ENCODE measurements around the gene PARD6G.
"Not testable (repeated sequence)": the region's sequence is repeated elsewhere in the genome, so short reads cannot be mapped to it uniquely, and the experiment has no call there.

PARD6G gene

DNA sequence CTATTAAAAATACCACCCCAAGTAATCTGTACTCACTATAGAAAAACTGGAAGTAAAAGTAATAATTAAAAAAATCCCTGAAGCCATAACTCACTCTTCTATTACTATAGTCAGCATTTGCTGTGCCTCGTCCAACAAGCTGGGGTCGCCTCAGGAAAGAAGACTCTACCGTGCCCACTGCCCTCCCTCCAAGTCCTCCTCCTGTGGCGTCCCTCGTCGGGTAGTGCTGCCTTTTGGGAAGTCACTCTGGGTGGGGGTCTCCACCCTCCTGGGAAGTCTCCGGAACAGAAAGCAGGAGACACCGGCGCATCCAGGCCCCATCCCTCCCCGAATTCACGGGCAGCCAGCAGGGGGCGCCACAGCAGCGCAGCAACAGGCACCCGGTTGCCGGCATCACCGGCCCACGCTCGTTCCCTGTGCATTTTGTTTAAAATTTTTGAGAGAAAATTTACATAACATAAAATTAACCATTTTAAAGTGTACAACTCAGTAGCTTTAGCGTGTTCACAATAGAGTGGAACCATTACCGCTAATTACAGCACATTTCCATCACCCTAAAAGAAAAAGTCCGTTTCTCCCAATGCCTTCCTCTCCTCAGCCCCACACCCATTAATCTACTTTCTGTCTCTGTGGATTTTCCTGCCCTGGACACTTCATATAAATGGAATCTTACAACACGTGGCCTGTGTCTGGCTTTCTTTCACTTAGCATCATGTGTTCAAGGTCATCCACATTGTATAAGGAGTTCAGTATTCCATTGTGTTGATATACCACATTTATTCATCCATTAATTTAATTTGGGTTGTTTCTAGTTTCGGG lies 76.1 kb downstream of the PARD6G start:
- DNase-seq (ENCODE audit: low read depth, low spot score), result no peak

DNA sequence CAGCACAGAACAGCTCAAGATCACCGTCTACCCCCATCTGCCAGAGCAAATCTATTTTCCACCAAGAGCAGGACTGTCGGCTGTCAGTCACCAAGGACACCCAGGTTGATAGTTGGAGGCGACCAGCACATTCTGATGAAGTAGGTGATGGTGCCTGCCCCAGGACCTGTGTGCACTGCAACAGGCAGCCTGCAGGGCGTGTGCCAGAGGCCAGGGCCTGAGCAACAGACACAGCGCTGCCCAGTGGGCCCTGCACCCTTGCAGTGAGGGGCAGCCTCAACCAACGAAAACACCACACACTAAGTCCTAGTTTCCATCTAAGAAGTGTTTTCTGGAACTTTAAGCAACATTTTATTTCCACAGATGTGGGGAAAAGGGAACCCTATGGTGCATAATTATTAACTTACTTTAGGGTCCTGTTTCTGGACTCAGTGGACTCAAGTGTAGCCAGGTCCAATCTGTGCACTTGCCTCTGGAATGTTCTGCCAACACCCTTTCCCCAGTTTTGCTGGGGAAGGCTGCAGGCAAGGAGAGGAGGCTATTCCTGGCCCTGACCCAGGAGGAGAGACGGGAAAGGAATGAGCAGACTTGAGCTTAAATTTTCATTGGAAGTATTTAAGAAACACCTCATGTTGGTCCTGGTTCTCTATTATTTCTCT lies 76.8 kb downstream of the PARD6G start:
- DNase-seq (ENCODE audit: low read depth, low spot score), result no peak

DNA sequence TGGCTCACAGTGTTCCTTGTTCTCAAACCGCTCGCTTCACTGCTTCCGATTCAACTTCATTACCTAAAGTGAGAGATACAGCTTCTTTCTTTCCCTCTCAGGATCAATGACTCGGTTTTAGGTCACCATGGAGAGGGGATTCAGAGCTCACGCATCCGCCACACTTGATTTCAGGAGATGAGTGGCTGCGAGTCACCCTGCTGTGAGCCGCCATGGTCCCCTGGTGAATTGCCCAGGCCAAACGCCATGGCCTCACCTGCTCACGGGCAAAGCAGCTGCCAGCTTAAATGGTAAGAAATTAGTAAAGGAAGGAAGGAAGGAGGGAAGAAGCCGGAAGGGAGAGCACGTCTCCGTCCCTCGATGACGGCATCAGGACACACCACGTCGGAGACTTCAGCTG lies 77.7 kb downstream of the PARD6G start:
- DNase-seq (ENCODE audit: low read depth, low spot score), result no peak

DNA sequence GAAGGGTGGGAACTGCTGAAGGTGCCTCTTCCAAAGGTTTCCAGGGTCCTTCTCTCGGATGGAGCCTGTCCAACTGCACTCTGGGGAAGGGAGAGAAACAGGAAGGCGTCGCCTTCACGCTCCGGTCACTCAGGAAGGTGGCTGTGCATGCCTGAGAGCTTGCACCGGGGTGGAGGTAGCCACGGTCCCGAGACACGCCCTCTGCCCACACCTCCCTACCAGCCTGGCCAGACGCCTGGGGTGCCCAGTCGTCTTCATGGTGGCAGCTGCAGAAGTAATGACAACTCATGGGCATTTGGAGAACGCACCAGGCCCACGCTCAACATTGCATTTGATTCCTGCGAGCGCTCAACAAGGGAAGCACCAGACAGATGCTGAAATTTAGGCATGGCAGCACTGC lies 78.3 kb downstream of the PARD6G start:
- DNase-seq (ENCODE audit: low read depth, low spot score), result no peak

DNA sequence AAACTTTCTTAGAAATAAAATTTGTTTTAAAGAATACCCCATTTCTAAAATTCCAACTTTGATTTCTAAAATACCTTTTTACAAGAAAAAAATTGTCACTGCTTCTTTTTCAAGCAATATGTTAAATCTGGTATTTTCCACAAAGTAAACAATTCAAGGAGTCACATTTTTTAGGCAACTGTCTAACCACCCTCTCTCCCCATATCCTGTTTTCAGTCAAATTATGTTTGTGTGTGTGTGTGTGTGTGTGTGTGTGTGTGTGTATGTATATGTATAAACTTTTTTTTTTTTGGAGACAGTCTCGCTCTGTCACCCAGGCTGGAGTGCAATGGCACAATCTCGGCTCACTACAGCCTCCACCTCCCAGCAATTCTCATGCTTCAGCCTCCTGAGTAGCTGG lies 79.0 kb downstream of the PARD6G start:
- no peak for DNase-seq (ENCODE audit: low read depth, low spot score)

DNA sequence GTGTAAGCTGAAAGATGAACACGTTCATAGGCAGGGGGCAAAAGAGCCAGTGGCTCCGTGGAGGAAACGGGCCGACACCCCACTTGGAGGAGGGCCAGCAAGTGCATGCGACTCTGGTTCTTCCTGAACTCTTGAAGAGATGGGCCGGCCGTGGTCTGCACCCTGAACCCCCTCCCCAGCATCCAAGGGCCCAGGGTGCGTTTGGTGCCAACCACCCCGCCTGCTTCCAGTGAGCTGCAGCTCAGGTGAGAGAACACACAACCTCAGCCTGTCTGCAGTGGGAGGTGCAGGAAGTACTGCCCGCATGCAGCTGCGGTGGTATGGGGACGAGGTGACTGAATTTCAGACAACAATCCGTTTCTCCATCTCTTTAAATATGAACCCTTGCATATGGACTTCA lies 79.4 kb downstream of the PARD6G start:
- no peak for DNase-seq (ENCODE audit: low read depth, low spot score)

DNA sequence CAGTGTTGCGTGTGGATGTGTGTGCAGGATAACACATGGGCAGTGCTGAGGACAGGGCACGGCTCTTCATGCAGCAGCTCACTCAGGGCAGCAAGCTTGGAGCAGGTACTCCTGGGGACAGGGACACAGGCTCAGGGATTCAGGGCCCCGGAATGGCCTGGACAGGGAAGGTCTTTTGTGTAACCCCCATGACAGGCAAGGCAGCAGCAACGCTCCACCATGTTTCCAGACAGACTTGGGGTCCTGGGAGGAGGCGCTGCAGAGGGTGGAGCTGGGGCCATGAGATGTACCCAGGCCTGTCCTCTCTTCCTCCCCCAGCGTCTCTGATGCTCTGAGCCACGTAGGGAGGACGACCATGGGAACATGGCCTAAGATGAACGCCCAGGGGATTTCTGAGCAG lies 80.0 kb downstream of the PARD6G start:
- DNase-seq (ENCODE audit: low read depth, low spot score), result no peak

DNA sequence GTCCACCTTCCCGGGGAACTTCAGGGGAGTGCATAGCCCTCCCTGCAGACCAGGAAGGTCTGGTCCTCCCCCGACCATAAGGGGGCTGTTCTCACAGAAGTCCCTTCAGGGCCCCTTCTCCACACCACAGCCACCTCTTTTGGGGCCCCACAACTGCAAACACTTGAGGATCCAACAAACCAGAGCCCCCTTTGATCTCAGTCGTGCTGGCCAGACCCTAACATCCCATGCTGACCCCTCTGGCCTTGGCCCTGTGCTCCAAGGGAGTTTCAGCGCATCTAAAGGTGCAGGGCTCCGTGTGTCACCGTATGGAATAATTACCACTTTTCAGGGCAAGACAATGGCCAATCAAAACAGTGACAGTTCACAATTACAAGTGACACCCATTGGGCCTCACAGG lies 80.6 kb downstream of the PARD6G start:
- no peak for DNase-seq (ENCODE audit: low read depth, low spot score)

DNA sequence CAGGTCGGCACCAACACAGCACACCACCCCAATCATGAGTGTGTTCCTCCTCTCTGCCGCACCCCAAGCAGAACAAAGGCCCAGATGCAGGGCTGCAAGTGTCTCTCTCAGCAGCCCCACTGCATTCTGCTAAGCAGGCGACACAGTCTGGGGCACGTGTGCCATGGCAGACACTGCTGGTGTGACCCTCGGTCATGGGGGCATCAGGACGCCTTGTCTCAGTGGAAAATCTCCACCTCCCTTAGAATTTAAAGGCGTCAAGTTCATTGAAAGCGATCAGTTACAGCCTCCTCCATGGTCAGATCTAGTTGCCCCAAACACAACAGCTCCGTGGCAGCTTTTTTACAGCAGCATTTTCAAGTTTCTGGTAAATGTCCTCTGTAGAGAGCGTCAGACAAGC lies 81.1 kb downstream of the PARD6G start:
- DNase-seq (ENCODE audit: low read depth, low spot score), result no peak

DNA sequence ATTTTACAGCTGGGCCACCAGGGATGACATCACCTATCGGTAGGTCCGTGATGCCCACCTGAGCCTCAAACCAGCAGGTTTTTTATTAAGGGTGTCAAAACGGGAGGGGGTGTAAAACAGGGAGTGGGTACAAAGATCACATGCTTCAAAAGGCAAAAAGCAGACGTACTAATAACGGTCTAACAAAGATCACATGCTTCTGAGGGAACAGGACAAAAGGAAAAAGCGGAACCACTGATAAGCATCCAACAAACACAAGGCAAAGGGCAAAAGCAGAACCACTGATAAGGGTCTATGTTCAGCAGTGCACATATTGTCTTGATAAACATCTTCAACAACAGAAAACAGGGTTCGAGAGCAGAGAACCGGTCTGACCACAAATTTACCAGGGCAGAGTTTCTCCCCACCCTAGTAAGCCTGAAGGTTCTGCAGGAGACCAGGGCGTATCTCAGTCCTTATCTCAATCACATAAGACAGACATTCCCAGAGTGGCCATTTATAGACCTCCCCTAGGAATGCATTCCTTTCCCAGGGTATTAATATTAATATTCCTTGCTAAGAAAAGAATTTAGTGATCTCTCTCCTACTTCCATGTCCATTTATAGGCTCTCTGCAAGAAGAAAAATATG lies 82.5 kb downstream of the PARD6G start:
- not testable (repeated sequence) for DNase-seq (ENCODE audit: low read depth, low spot score)

DNA sequence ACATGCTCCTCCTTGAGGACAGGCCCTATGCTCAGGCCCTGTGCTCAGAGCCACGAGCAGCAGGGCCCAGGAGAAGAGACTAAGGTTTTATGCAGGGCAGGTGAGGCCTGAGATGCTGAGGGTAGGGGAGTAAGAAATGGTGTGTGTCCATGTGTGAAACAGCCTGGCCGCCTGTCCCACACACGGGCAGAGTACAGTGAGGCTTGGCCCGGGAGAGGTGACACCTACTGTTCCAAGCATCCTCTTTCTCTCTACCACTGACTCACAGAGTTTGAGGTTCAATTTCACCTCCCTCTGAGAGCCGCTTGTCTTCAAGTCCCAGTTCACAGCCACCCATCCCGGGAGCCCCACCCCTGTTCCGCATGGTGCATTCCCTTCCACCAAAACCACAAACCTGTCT lies 84.1 kb downstream of the PARD6G start:
- DNase-seq (ENCODE audit: low read depth, low spot score), result no peak

DNA sequence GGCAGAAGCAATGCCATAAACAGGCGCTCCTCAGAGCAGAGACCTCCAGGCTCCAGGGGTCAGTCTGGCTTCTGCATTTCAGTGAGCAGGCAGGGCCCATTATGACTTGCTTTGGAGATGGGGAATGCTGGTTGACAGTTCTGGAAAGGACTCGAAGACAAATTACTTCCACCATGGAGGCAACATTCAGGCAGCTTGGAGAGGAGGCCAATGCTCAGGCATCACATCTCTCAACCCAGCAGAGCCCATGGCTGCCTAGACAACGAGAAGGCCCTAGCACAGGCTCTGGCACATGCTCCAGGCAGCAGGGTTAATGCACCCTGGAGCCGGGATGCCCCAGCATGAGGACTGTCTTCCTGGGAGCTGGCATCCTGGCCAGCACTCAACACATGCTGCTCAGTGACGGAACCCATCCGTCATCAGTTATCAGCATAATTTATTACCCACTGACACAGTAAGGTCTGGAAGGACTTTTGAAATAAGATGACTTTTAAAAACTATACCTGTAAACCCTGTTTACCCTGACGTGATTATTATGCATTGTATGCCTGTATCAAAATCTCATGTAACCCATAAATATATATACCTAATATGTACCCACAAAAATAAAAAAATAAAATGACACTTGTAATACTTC lies 85.4 kb downstream of the PARD6G start:
- no peak for DNase-seq (ENCODE audit: low read depth, low spot score)

DNA sequence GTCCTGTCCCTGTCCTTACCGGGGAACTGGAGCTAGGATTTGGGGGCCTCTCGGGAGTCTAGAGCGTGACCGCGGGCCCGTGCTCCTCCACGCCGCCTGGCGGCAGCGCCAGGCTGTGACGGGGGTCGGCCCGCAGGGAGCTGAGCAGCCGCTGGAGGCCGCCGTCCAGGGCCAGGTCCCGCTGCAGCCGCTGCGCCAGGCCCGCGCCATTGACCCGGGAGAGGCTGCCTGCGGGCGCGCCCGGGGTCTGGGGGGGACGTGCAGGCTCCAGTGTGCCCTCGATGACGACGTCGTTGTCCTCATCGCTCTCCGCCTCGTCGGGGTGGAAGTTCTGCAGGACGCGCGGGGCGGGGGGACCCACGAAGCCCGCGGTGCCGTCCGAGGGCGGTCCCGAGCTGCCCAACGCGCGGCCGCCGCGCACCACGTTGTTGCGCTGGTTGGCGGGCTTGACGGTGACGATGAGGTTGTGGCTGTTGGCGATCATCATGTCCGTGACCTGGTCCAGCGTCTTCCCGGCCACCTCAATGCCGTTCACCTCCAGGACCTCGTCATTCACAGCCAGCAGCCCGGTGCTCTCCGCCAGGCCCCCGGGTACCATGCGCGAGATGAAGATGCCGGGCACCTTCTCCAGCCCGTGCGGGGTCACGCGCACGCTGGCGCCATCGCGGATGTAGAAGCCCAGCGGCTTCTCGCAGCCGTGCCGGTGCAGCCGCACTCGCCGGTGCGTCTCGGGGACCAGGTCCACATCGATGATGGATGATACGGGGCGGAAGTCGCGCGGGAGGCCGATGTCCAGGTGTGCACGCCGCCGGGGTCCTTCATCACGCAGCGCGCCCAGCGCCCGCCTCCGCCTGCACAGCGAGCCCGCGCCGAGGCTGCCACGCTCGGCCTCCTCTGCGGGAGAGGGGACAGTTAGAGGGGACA lies 87.3 kb downstream of the PARD6G start:
- no peak for DNase-seq (ENCODE audit: low read depth, low spot score)

DNA sequence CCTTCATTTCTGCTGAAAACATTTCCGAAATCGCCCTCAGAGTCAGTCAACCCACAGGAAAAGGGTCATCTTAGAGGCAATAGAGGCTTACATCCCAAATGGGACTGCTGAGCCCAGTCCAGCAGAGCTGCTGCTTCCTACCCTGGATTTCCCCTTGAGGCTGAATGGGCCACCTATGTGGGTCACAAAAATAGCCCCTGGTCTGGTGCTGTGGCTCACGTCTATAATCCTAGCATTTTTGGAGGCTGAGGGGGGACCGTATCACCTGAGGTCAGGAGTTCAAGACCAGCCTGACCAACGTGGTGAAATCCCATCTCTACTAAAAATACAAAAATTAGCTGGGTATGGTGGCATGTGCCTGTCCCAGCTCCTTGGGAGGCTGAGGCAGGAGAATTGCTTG lies 88.9 kb downstream of the PARD6G start:
- no peak for DNase-seq (ENCODE audit: low read depth, low spot score)

DNA sequence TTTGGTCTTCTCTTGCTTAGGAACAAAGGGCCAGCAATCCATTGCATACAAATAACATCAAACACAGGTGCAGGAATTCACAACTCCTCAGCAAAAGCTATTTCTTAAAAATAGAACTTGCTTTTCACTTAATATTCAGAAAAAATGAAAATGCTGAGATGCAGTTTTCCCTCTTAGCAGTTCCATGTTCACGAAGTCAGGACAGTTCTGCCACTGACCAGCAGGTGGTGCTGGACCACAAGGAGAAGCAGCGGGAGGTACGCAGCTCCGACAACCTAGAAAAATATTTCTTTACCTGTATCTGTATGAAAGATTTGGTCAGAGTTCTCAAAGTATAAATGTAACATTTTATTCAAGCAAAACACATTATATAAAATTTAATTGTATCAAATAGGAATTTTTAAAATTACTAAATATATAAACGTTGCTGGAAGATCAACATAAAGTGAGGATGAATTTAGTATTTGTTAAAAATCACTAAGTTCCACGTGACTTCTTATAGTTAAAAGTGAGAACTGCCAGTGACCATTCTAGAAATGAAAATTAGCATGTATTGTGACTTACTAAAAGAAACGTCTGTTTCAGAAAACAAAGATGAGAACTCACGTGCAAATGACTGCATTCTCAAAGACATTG lies 89.5 kb downstream of the PARD6G start:
- DNase-seq (ENCODE audit: low read depth, low spot score), result no peak

DNA sequence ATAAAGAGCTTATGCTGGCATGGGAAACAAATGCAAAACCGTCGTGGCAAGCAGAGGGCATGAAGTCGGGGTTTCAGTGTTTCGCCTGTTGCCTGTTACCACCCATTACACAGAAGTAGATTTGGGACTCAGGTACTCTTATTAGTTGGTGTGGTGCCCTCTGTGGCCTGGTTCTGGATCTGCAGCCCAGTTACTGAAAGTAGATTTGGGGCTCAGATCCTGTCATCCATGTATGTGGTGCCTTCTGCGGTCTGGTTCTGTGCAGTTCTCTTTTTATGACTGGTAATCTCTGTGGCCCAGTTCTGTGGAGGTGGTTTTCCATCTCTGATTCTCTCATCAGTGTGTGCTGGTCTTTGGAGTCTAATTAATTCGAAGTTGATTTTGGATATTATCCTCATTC lies 93.0 kb downstream of the PARD6G start:
- DNase-seq (ENCODE audit: low read depth, low spot score), result no peak

DNA sequence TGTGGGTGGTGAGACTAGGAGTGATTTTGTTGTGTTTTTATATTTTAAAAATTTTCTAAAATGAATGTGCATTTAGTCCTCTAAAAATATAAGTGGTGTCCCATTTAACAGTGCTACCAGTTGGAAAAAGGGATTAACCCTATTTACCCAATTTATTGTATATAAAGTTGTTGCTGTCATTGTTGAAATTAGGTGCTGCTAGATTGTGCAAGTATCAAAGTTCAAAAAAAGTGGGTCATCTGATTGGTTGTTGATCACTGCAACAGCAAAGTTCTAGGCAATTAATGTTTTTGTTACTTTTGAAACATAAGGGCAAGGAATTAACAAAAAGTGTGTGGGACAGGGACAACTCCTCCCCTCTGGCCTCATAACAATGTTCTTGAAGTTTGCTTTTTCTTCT lies 97.6 kb downstream of the PARD6G start:
- no peak for DNase-seq (ENCODE audit: low read depth, low spot score)

DNA sequence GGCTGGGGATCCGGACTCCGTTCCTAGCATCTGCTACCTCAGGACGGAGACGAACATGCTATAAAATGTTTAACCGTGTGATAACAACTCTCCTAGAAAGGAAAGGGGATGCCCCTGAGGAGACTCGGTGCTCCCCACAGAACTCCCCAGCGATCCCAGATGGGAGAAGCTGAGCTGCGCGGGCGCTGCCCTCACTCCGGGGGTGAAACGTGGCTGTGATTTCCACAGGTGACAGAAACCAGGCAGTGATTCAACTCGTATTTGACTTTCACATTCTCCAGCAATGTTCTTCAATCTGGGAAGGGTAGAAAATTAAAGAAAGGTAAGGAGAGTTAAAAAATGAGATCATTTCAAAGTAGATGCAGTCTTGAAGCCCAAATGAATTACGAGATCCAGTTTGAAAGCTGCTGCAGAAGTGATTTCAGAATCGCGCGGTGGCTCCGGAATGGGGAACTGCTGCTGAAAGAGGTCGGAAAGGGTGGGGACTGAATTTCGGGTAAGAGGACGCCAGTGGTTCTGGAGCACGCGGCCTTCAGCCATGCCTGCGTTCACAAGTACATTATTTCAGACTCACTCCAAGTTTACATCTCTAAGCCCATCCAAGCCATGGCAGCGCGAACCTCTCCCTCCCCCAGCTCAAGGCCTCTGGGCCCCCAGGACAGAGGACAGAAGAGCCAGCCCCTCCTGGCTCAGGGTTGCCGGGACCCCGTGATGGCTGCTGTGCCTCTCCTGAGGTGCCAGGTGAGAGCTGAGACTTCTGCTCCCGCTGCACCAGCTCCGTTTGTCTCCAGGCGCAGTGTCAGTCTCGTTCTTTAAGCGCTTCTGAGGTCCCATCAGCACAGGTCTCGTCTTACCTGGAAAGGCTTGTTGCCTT lies 98.8 kb downstream of the PARD6G start:
- DNase-seq (ENCODE audit: low read depth, low spot score), result no peak

DNA sequence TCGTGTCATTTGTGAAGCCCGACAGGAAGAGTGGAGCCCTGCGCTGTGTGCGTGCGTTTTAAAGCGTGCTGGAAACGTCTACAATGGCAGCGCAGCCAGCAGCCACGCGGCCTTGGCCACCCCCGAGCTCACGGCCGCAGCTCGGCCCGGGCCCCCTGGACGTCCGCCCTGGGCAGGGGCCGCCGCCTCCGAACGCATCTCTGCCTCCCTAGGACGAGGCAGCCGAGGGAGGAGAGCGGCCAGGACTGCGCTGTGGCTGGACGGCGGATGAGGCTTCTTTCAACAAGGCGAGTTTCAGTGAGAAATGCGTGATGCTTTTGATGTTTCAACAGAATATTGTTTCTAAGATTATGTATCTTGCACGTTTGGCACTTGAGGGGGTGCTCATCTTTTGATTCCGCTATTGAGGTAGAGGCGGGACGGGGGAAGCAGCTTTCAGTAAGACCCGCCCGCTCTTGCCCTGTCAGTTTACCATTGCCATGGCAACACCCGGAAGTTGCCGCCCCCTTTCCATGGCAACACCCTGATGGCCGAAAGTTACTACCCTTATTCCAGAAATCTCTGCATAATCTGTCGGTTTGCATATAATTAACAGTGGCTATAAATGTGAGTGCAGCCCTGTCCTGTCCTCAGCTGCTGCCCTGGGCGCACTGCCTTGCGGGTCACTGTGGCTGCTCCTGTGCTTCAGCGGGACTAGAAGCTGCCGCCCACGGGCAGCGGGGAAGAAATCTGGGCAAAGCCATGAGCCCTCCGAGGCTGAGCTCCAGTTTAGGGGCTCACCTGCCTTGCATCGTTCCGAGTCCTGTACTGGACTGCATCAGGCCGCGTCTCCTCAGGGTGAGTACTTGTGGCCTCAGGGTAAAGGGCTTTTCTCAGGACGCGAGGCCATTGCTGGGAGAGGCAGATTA lies 99.6 kb downstream of the PARD6G start:
- DNase-seq (ENCODE audit: low read depth, low spot score), result no peak
